ENCODE data around the gene RNF17. TPM values are rescaled to one million over a fixed set of nuclear protein-coding genes. Genes with fewer than 3 reads are reported as not detected.

Gene RNF17
- total RNA-seq, 4 donors from 2014 or later, result not detected

- 72% methylated on average over 8 of the region's 9 CpGs for WGBS
- no peak overlapping the region for H3K27ac ChIP-seq (replicated peaks in 1 of 4)
- TF ChIP-seq POLR2AphosphoS5 (IDR thresholded peaks at IDR 0.05) (no peak), EP300 (IDR thresholded peaks at IDR 0.05) (no peak), POLR2A (IDR thresholded peaks at IDR 0.05; ENCODE audit: low read depth) (no peak), CTCF (IDR thresholded peaks at IDR 0.05) (no peak)
- H3K4me3 ChIP-seq, result no peak overlapping the region
- no peaks in the 10 kb centered on the region for H3K36me3 ChIP-seq
- H3K9me3 ChIP-seq, result no peaks in the 10 kb centered on the region
- no peaks in the 10 kb centered on the region for H3K27me3 ChIP-seq
- H3K4me1 ChIP-seq, result no peaks in the 10 kb centered on the region
- intact Hi-C loops (cut with DNase I), result no loop called here
- DNase-seq (ENCODE audit: extremely low spot score), result no peak
Measured at GRCh38 chr13:24863748-24864540, 100.0 kb downstream of the RNF17 start.

GRCh38 chr13:24864579-24864978, 100.6 kb downstream of the RNF17 start:
- intact Hi-C loops (cut with DNase I), result no loop called here
- Histone ChIP-seq H3K4me1 (no peaks in the 10 kb centered on the region), H3K27ac (replicated peaks in 1 of 4) (no peak overlapping the region), H3K9me3 (no peaks in the 10 kb centered on the region), H3K36me3 (no peaks in the 10 kb centered on the region), H3K27me3 (no peaks in the 10 kb centered on the region), H3K4me3 (no peak overlapping the region)
- WGBS, result 94% methylated on average over 2 of the region's 2 CpGs
- no peak for DNase-seq (ENCODE audit: extremely low spot score)
- TF ChIP-seq EP300 (IDR thresholded peaks at IDR 0.05) (no peak), CTCF (IDR thresholded peaks at IDR 0.05) (no peak), POLR2A (IDR thresholded peaks at IDR 0.05; ENCODE audit: low read depth) (no peak), POLR2AphosphoS5 (IDR thresholded peaks at IDR 0.05) (no peak)

- no peaks in the 10 kb centered on the region for H3K9me3 ChIP-seq
- no peaks in the 10 kb centered on the region for H3K36me3 ChIP-seq
- H3K27me3 ChIP-seq, result peaks cover 0 to 5% (median 0%) of the 10 kb centered on the region in 4 donors
- no peak for DNase-seq (ENCODE audit: extremely low spot score)
- H3K4me3 ChIP-seq, result no peak overlapping the region
- no peak overlapping the region for H3K27ac ChIP-seq (replicated peaks in 1 of 4)
- intact Hi-C loops (cut with DNase I), result no loop called here
- no peak for TF ChIP-seq POLR2A (IDR thresholded peaks at IDR 0.05; ENCODE audit: low read depth)
- no peak for TF ChIP-seq POLR2AphosphoS5 (IDR thresholded peaks at IDR 0.05)
- TF ChIP-seq CTCF (IDR thresholded peaks at IDR 0.05), result no peak
- no peak for TF ChIP-seq EP300 (IDR thresholded peaks at IDR 0.05)
- WGBS, result 37% methylated on average over 5 of the region's 5 CpGs
- no peaks in the 10 kb centered on the region for H3K4me1 ChIP-seq
Measured at GRCh38 chr13:24865163-24865953, 101.4 kb downstream of the RNF17 start.

GRCh38 chr13:24866488-24866887, 102.5 kb downstream of the RNF17 start:
- 87% methylated on average over 2 of the region's 2 CpGs for WGBS
- Histone ChIP-seq H3K4me1 (no peaks in the 10 kb centered on the region), H3K9me3 (no peaks in the 10 kb centered on the region), H3K36me3 (no peaks in the 10 kb centered on the region), H3K27me3 (peaks cover 0 to 5% (median 0%) of the 10 kb centered on the region in 4 donors), H3K27ac (replicated peaks in 1 of 4) (no peak overlapping the region), H3K4me3 (no peak overlapping the region)
- TF ChIP-seq EP300 (IDR thresholded peaks at IDR 0.05), result no peak
- TF ChIP-seq POLR2AphosphoS5 (IDR thresholded peaks at IDR 0.05), result no peak
- TF ChIP-seq POLR2A (IDR thresholded peaks at IDR 0.05; ENCODE audit: low read depth), result no peak
- no peak for TF ChIP-seq CTCF (IDR thresholded peaks at IDR 0.05)
- DNase-seq (ENCODE audit: extremely low spot score), result no peak
- intact Hi-C loops (cut with DNase I), result no loop called here
